ENCODE results near the gene NMNAT2.
A peak's percentile ranks its signal among the peaks of the same experiment; 100 is the strongest.

- peak in 1 of 4 experiments; percentile 18 for TF ChIP-seq CTCF (IDR thresholded peaks at IDR 0.05)
- no peak for TF ChIP-seq POLR2A (IDR thresholded peaks at IDR 0.05)
- no peak for TF ChIP-seq POLR2AphosphoS5 (IDR thresholded peaks at IDR 0.05)
Measured at GRCh38 chr1:183306317-183307042, 111.7 kb downstream of the NMNAT2 start.
